ENCODE measurements around the gene PRRG2. TPM values are rescaled to one million over a fixed set of nuclear protein-coding genes. Genes with fewer than 3 reads are reported as not detected.

PRRG2 gene
- total and polyA plus RNA-seq, 12 donors: 0.28 to 1.2 (median 0.85) TPM; not detected in 2

DNA sequence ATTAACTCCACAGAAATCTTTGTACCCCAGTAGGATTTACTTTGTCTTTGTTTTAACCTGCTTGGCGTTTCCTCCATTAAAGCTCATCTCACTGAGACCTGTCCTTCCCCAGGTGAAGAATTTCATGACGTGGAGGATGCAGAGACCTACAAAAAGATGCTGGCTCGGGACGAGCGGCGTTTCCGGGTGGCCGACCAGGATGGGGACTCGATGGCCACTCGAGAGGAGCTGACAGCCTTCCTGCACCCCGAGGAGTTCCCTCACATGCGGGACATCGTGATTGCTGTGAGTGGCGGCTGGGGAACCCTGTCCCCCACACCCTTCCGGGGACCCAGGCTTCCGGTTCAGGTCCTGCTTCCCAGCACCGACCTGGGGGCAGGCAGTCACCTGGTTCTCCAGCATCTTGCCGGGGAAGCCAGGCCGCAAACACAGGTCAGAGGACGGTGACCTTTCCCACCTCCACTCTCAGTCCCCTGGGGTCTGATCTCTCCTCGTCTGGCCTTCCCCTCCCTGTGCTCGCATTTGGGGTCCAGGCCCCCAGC is 44.1 kb upstream of the PRRG2 start:
- H3K4me1 ChIP-seq (replicated peaks in 1 of 2): peaks cover 14 to 19% of the 10 kb centered on the region in 2 donors
- DNase-seq: no peak
- no peak for TF ChIP-seq POLR2A (IDR thresholded peaks at IDR 0.05)
- TF ChIP-seq, protein P1, sequence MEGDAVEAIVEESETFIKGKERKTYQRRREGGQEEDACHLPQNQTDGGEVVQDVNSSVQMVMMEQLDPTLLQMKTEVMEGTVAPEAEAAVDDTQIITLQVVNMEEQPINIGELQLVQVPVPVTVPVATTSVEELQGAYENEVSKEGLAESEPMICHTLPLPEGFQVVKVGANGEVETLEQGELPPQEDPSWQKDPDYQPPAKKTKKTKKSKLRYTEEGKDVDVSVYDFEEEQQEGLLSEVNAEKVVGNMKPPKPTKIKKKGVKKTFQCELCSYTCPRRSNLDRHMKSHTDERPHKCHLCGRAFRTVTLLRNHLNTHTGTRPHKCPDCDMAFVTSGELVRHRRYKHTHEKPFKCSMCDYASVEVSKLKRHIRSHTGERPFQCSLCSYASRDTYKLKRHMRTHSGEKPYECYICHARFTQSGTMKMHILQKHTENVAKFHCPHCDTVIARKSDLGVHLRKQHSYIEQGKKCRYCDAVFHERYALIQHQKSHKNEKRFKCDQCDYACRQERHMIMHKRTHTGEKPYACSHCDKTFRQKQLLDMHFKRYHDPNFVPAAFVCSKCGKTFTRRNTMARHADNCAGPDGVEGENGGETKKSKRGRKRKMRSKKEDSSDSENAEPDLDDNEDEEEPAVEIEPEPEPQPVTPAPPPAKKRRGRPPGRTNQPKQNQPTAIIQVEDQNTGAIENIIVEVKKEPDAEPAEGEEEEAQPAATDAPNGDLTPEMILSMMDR (IDR thresholded peaks at IDR 0.05): no peak
- H3K27me3 ChIP-seq: no peaks in the 10 kb centered on the region
- peaks cover 0 to 22% of the 10 kb centered on the region in 2 donors for H3K36me3 ChIP-seq (replicated peaks in 1 of 2)
- H3K27ac ChIP-seq: no peak overlapping the region
- no peaks in the 10 kb centered on the region for H3K9me3 ChIP-seq (replicated peaks in 1 of 3)
- intact Hi-C loops (cut with DNase I): no loop called here
- no peak overlapping the region for H3K4me3 ChIP-seq
- 88 to 92% (median 89%) methylated on average over 13 to 22 of the region's 22 CpGs for WGBS, 4 donors

DNA sequence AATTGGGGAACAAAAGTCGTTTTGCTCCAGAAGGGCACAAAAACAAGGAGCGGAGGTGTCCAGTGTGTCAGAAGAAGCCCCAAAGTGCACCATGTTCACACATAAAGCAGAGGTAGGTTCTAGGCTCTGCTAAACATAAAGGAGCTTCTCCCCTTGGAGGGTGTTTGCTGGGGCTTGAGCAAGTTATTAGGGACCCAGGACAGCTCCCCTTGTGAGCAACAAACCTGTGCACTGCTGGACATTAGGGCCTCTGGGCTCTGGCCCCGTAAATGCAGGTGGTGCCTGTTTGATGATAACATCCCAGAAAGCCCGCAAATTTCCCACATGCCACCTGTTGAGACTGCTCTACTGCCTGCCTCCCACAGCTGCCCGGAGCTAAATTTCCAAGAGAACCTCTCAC is 42.5 kb upstream of the PRRG2 start:
- TF ChIP-seq, protein P1 (IDR thresholded peaks at IDR 0.05): no peak
- TF ChIP-seq POLR2A (IDR thresholded peaks at IDR 0.05): no peak
- 79 to 85% (median 83%) methylated on average over 4 to 5 of the region's 5 CpGs for WGBS, 4 donors
- DNase-seq: no peak
- peaks cover 8 to 10% of the 10 kb centered on the region in 2 donors for H3K4me1 ChIP-seq (replicated peaks in 1 of 2)
- H3K4me3 ChIP-seq: no peak overlapping the region
- H3K9me3 ChIP-seq (replicated peaks in 1 of 3): no peaks in the 10 kb centered on the region
- no peak overlapping the region for H3K27ac ChIP-seq
- peaks cover 0 to 29% of the 10 kb centered on the region in 2 donors for H3K36me3 ChIP-seq (replicated peaks in 1 of 2)
- H3K27me3 ChIP-seq: no peaks in the 10 kb centered on the region
- intact Hi-C loops (cut with DNase I): no loop called here

DNA sequence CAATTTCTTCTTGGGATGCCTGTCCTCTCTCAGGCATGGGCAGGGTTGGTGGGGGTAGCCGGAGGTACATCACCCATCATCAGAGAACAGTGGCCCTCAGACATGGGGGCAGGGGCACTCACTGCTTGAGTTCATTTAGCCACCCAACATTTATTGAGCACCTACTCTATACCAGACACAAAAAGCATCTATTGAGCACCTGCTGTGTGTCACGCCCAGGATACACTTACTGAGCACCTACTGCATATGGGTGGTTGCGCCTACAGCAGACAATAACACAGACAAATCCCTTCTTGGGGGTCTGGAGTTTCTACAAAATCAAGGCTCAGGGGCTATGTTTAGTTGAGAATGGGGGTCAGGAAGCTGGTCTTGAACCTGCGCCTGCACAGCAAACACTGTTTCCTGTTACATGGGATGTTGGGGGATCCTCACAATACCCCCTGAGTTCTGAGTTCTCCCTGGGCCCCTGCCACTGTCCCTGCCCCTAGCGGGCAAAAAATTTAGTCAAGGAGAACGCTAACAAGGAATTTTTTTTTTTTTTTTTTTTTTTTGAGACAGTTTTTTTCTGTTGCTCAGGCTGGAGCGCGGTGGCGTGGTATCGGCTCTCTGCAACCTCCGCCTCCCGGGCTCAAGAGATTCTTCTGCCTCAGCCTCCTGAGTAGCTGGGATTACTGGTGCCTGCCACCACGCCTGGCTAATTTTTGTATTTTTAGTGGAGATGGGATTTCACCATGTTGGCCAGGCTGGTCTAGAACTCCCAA is 41.7 kb upstream of the PRRG2 start:
- H3K27me3 ChIP-seq: no peaks in the 10 kb centered on the region
- no peak for TF ChIP-seq POLR2A (IDR thresholded peaks at IDR 0.05)
- TF ChIP-seq, protein P1 (IDR thresholded peaks at IDR 0.05): no peak
- no peak overlapping the region for H3K27ac ChIP-seq
- 90 to 94% (median 91%) methylated on average over 12 to 13 of the region's 13 CpGs for WGBS, 4 donors
- intact Hi-C loops (cut with DNase I): no loop called here
- no peaks in the 10 kb centered on the region for H3K9me3 ChIP-seq (replicated peaks in 1 of 3)
- peaks cover under 1 to 2% of the 10 kb centered on the region in 2 donors for H3K4me1 ChIP-seq (replicated peaks in 1 of 2)
- no peak overlapping the region for H3K4me3 ChIP-seq
- peaks cover 0 to 29% of the 10 kb centered on the region in 2 donors for H3K36me3 ChIP-seq (replicated peaks in 1 of 2)
- no peak for DNase-seq

DNA sequence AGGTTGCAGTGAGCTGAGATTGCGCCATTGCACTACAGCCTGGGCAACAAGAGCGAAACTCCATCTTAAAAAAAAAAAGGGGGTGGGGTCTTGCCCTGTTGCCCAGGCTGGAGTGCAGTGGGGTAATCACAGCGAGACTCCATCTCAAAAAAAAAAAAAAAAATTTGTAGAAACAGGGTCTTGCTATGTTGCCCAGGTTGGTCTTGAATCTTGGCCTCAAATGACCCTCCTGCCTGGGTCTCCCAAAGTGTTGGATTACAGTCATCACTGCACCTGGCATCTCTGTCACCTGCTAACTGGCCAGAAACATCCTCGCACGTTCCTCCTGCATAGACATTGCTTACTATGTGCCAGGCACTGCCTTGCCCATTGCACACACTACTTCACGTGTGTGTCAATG is 39.2 kb upstream of the PRRG2 start:
- H3K27me3 ChIP-seq: no peaks in the 10 kb centered on the region
- H3K36me3 ChIP-seq (replicated peaks in 1 of 2): peaks cover 0 to 24% of the 10 kb centered on the region in 2 donors
- WGBS, 4 donors: 89 to 94% (median 90%) methylated on average over 6 of the region's 6 CpGs
- intact Hi-C loops (cut with DNase I): loop anchor here (5.0 kb wide), 1 partner anchor 35 kb away; no protein-coding TSS in a partner anchor
- no peak overlapping the region for H3K27ac ChIP-seq
- H3K4me3 ChIP-seq: no peak overlapping the region
- no peaks in the 10 kb centered on the region for H3K4me1 ChIP-seq (replicated peaks in 1 of 2)
- DNase-seq: no peak
- no peaks in the 10 kb centered on the region for H3K9me3 ChIP-seq (replicated peaks in 1 of 3)
- TF ChIP-seq, protein P1 (IDR thresholded peaks at IDR 0.05): no peak
- TF ChIP-seq POLR2A (IDR thresholded peaks at IDR 0.05): no peak
